SH-SY5Y (cell line): ENCODE data around the gene GLUL.

ENCODE experiments used
- GATA2 ChIP-seq: IDR thresholded peaks from 2 replicates; pipeline ENCODE4 v1.6.1; 2011; ENCODE audit warnings: mild to moderate bottlenecking, low read depth, low read length
- GATA3 ChIP-seq: IDR thresholded peaks from 2 replicates; pipeline ENCODE4 v1.6.1; 2011; ENCODE audit warnings: low read depth, mild to moderate bottlenecking, low read length, moderate library complexity

The GLUL gene

GRCh38 chr1:182407724-182408123, 16.1 kb upstream of the GLUL start:
- TF ChIP-seq GATA2 (no peak), GATA3 (no peak)

- TF ChIP-seq GATA2: no peak
- TF ChIP-seq GATA3: no peak
Observed at GRCh38 chr1:182406012-182406411, 14.4 kb upstream of the GLUL start.

GRCh38 chr1:182405578-182405977, 14.0 kb upstream of the GLUL start:
- TF ChIP-seq GATA2: no peak
- no peak for TF ChIP-seq GATA3

- TF ChIP-seq GATA3 (no peak), GATA2 (no peak)
Observed at GRCh38 chr1:182404781-182405180, 13.2 kb upstream of the GLUL start.

- TF ChIP-seq GATA3 (no peak), GATA2 (no peak)
Observed at GRCh38 chr1:182400567-182400966, 9.0 kb upstream of the GLUL start, which contains the start of gene TEDDM1. Gene TEDDM1 (minus strand): TSS chr1:182400667. CDS start chr1:182400485, 182 bp downstream.

- TF ChIP-seq GATA2 (no peak), GATA3 (no peak)
Observed at GRCh38 chr1:182397653-182398393, 6.2 kb upstream of the GLUL start.

- TF ChIP-seq GATA3 (no peak), GATA2 (no peak)
Observed at GRCh38 chr1:182395906-182396305, 4.3 kb upstream of the GLUL start.

- TF ChIP-seq GATA3 (no peak), GATA2 (no peak)
Observed at GRCh38 chr1:182394055-182394775, 2.6 kb upstream of the GLUL start.

GRCh38 chr1:182392050-182393028, 749 bp upstream of the GLUL start:
- TF ChIP-seq GATA3: no peak
- no peak for TF ChIP-seq GATA2

GRCh38 chr1:182391028-182391361, 595 bp downstream of the GLUL start:
- TF ChIP-seq GATA2 (no peak), GATA3 (no peak)

- TF ChIP-seq GATA3: no peak
- no peak for TF ChIP-seq GATA2
Observed at GRCh38 chr1:182389619-182390047, 2.0 kb downstream of the GLUL start.

GRCh38 chr1:182388392-182389134, 3.0 kb downstream of the GLUL start:
- TF ChIP-seq GATA2: no peak

GRCh38 chr1:182387566-182387965, 4.0 kb downstream of the GLUL start:
- TF ChIP-seq GATA2 (no peak), GATA3 (no peak)

- TF ChIP-seq GATA2 (no peak), GATA3 (no peak)
Observed at GRCh38 chr1:182386980-182387379, 4.6 kb downstream of the GLUL start.
